GM21737 (cell line): ENCODE measurements around the gene ABCB8.

Source experiments
- ATAC-seq: cut with Tn5 transposase; IDR thresholded peaks from one replicate; pipeline ENCODE4 v1.9.1; 2021; ENCODE audit warnings: mild to moderate bottlenecking, moderate library complexity; ENCODE audit not compliant: unreplicated experiment

The ABCB8 gene

GRCh38 chr7:151083071-151083823, 55.0 kb downstream of the ABCB8 start, which contains the start of gene TMUB1:
Gene TMUB1 (minus strand): TSS chr7:151083493. CDS start chr7:151082563, 930 bp downstream.
- ATAC-seq, result peak; percentile 42

- ATAC-seq, result no peak
These were observed 55.5 kb downstream of the ABCB8 start for GRCh38 chr7:151083824-151084160.

- ATAC-seq, result no peak
These were observed 57.1 kb downstream of the ABCB8 start for GRCh38 chr7:151085329-151085690.

- ATAC-seq, result peak; percentile 45
These were observed 57.7 kb downstream of the ABCB8 start, which contains the start of gene AGAP3 for GRCh38 chr7:151085691-151086620. Gene AGAP3 (plus strand): TSS chr7:151086475. CDS start chr7:151086742, 267 bp downstream.

GRCh38 chr7:151086802-151087244, 58.6 kb downstream of the ABCB8 start:
- ATAC-seq, result no peak

GRCh38 chr7:151087245-151088018, 59.2 kb downstream of the ABCB8 start:
- no peak for ATAC-seq

GRCh38 chr7:151088019-151088855, 60.0 kb downstream of the ABCB8 start:
- ATAC-seq, result no peak

- ATAC-seq, result no peak
These were observed 60.8 kb downstream of the ABCB8 start for GRCh38 chr7:151088856-151089699.

GRCh38 chr7:151089893-151090730, 61.9 kb downstream of the ABCB8 start:
- no peak for ATAC-seq

- ATAC-seq, result no peak
These were observed 62.8 kb downstream of the ABCB8 start for GRCh38 chr7:151091003-151091402.

GRCh38 chr7:151091431-151091830, 63.2 kb downstream of the ABCB8 start:
- no peak for ATAC-seq

GRCh38 chr7:151091988-151092387, 63.7 kb downstream of the ABCB8 start:
- ATAC-seq, result no peak

GRCh38 chr7:151093748-151094147, 65.5 kb downstream of the ABCB8 start:
- no peak for ATAC-seq

GRCh38 chr7:151094675-151095074, 66.4 kb downstream of the ABCB8 start:
- no peak for ATAC-seq

- no peak for ATAC-seq
These were observed 67.0 kb downstream of the ABCB8 start for GRCh38 chr7:151095123-151095797.

GRCh38 chr7:151095828-151096475, 67.7 kb downstream of the ABCB8 start:
- ATAC-seq, result no peak
